ENCODE measurements around the gene PDK2.

GRCh38 chr17:50099003-50099402, 3.9 kb downstream of the PDK2 start:
- TF ChIP-seq CTCF (conservative IDR thresholded peaks at IDR 0.05 in 1 of 2, IDR thresholded peaks at IDR 0.05 in 1 of 2; ENCODE audit: low read depth in 1 of 2, low read length in 2 of 2) (no peak), EZH2 (IDR thresholded peaks at IDR 0.05; ENCODE audit: low read length, missing control alignments) (no peak)

Data from fibroblast of lung (primary cell).